GM19025 (cell line): Measurements from ENCODE around the gene RUBCNL.
A peak's percentile ranks its signal among the peaks of the same experiment; 100 is the strongest.

Source experiments
- ATAC-seq: cut with Tn5 transposase; IDR thresholded peaks from one replicate; pipeline ENCODE4 v1.9.1; 2021; ENCODE audit warnings: mild to moderate bottlenecking, low read depth, moderate library complexity; ENCODE audit not compliant: unreplicated experiment

Gene RUBCNL

GRCh38 chr13:46341112-46341711 is 45.8 kb downstream of the RUBCNL start:
- peak; percentile 53 for ATAC-seq

- ATAC-seq = peak; percentile 8
Measured at GRCh38 chr13:46340631-46341111, 46.4 kb downstream of the RUBCNL start.

GRCh38 chr13:46340011-46340410 is 47.0 kb downstream of the RUBCNL start:
- ATAC-seq = no peak

GRCh38 chr13:46339035-46339666 is 47.9 kb downstream of the RUBCNL start:
- no peak for ATAC-seq

- no peak for ATAC-seq
Measured at GRCh38 chr13:46337700-46338099, 49.4 kb downstream of the RUBCNL start.

GRCh38 chr13:46334035-46334822 is 52.8 kb downstream of the RUBCNL start:
- no peak for ATAC-seq

GRCh38 chr13:46332772-46333171 is 54.3 kb downstream of the RUBCNL start:
- ATAC-seq = no peak

GRCh38 chr13:46329624-46330023 is 57.4 kb downstream of the RUBCNL start:
- no peak for ATAC-seq

GRCh38 chr13:46327246-46327645 is 59.8 kb downstream of the RUBCNL start:
- no peak for ATAC-seq

- ATAC-seq = no peak
Measured at GRCh38 chr13:46324976-46325375, 62.1 kb downstream of the RUBCNL start.

- no peak for ATAC-seq
Measured at GRCh38 chr13:46321494-46322225, 65.4 kb downstream of the RUBCNL start.

- ATAC-seq = no peak
Measured at GRCh38 chr13:46320821-46321220, 66.2 kb downstream of the RUBCNL start.

GRCh38 chr13:46320406-46320805 is 66.6 kb downstream of the RUBCNL start:
- no peak for ATAC-seq

GRCh38 chr13:46318986-46319385 is 68.1 kb downstream of the RUBCNL start:
- ATAC-seq = no peak

GRCh38 chr13:46317120-46317519 is 69.9 kb downstream of the RUBCNL start:
- no peak for ATAC-seq

- no peak for ATAC-seq
Measured at GRCh38 chr13:46315491-46316075, 71.5 kb downstream of the RUBCNL start.

GRCh38 chr13:46315036-46315435 is 72.0 kb downstream of the RUBCNL start:
- no peak for ATAC-seq

GRCh38 chr13:46314587-46314986 is 72.5 kb downstream of the RUBCNL start:
- ATAC-seq = no peak

- ATAC-seq = no peak
Measured at GRCh38 chr13:46313432-46314257, 73.4 kb downstream of the RUBCNL start.

- ATAC-seq = no peak
Measured at GRCh38 chr13:46313024-46313423, 74.0 kb downstream of the RUBCNL start.
